Calu3 (cell line): ENCODE data around the gene PIH1D1. TPM values are rescaled to one million over a fixed set of nuclear protein-coding genes. Genes with fewer than 3 reads are reported as not detected.

Experiments used
- BruUV-seq: library from RNA; stranded (reverse); fragments of 400-500 nt; replicated peaks from 2 replicates; lab custom pipeline; 2021; lab: Mats Ljungman, UMichigan
- CTCF ChIA-PET: fragments of 300-600 bp; sonication (Branson Sonifier 250); formaldehyde crosslinking; loops from one replicate; lab custom pipeline; 2022; ENCODE audit warnings: antibody characterized with exemption; lab: Charles Lee
- DNase-seq: peaks from one replicate; pipeline ENCODE4 v3.0.0; 2022
- H3K27ac Mint-ChIP-seq: one replicate; pipeline ENCODE4 v1.8.0; 2022; ENCODE audit warnings: mixed read lengths; ENCODE audit not compliant: unreplicated experiment
- H3K27me3 Mint-ChIP-seq: one replicate; pipeline ENCODE4 v1.8.0; 2022; ENCODE audit warnings: mixed read lengths; ENCODE audit not compliant: unreplicated experiment
- H3K36me3 Mint-ChIP-seq: one replicate; pipeline ENCODE4 v1.8.0; 2022; ENCODE audit warnings: mild to moderate bottlenecking, moderate library complexity, mixed read lengths; ENCODE audit not compliant: insufficient read depth, unreplicated experiment
- H3K4me1 Mint-ChIP-seq: one replicate; pipeline ENCODE4 v1.8.0; 2022; ENCODE audit warnings: mild to moderate bottlenecking, low read depth, mixed read lengths; ENCODE audit not compliant: unreplicated experiment
- H3K4me3 Mint-ChIP-seq: one replicate; pipeline ENCODE4 v1.8.0; 2022; ENCODE audit warnings: mild to moderate bottlenecking, low read depth, moderate library complexity, mixed read lengths; ENCODE audit not compliant: unreplicated experiment
- H3K9me3 Mint-ChIP-seq: one replicate; pipeline ENCODE4 v1.8.0; 2022; ENCODE audit warnings: low read depth, mixed read lengths; ENCODE audit not compliant: unreplicated experiment
- CTCF ChIP-seq: fragments of 200-600 bp; IDR thresholded peaks from one replicate; pipeline ENCODE4 v1.8.0; 2022; ENCODE audit warnings: antibody characterized with exemption; ENCODE audit not compliant: unreplicated experiment
- intact Hi-C: fragments of 100-400 bp; cut with micrococcal nuclease; formaldehyde crosslinking; loops from one replicate; pipeline ENCODE4 v1.10.0; 2022; ENCODE audit not compliant: unreplicated experiment
- total RNA-seq: library from RNA; stranded (reverse); gene quantifications from 2 replicates; pipeline ENCODE4 v1.2.3, GENCODE V29; 2022

PIH1D1 gene
- total RNA-seq, 1 experiment from 2014 or later: 141 TPM

- Mint-ChIP-seq H3K4me1 (peaks cover 20% of the 10 kb centered on the region), H3K27ac (peak within 1 kb of the TSS; percentile 99), H3K27me3 (no peaks in the 10 kb centered on the region), H3K4me3 (peak within 1 kb of the TSS; percentile 96), H3K36me3 (peaks cover 60% of the 10 kb centered on the region), H3K9me3 (no peaks in the 10 kb centered on the region)
- intact Hi-C loops: loop anchor here (5.0 kb wide), 1 partner anchor 189 kb away; the partner anchor contains the start of genes RRAS and SCAF1
- DNase-seq: peak; percentile 99
- TF ChIP-seq CTCF: no peak
- CTCF ChIA-PET: interaction anchor here (0.6 to 1.0 kb wide), 6 partner anchors 11 to 200 kb away, joined by 3 to 6 read pairs (median 4); partner anchors contain the start of genes FLT3LG and RPS11
- BruUV-seq: no TSS peak
These were observed 1.6 kb upstream of the PIH1D1 start, which contains the start of gene ALDH16A1 for GRCh38 chr19:49453013-49453756. TSS of gene ALDH16A1 (plus strand) at chr19:49453225. CDS start at chr19:49453332, 107 bp downstream.

- no peak for DNase-seq
- CTCF ChIA-PET: interaction anchor here (0.6 kb wide), 1 partner anchor 30 kb away, joined by 7 read pairs; no protein-coding TSS in a partner anchor
These were observed 1.2 kb downstream of the PIH1D1 start for GRCh38 chr19:49450405-49450804.

GRCh38 chr19:49448432-49448786 is 3.2 kb downstream of the PIH1D1 start:
- H3K4me1 Mint-ChIP-seq: peaks cover 31% of the 10 kb centered on the region
- H3K27me3 Mint-ChIP-seq: no peaks in the 10 kb centered on the region
- peak overlapping the region; percentile 7 for H3K27ac Mint-ChIP-seq
- DNase-seq: no peak
- no peak overlapping the region for H3K4me3 Mint-ChIP-seq
- CTCF ChIA-PET: no interaction called here
- intact Hi-C loops: no loop called here
- TF ChIP-seq CTCF: no peak
- no peaks in the 10 kb centered on the region for H3K9me3 Mint-ChIP-seq
- BruUV-seq: no TSS peak
- peaks cover 67% of the 10 kb centered on the region for H3K36me3 Mint-ChIP-seq

More at GRCh38 chr19:49450405-49450804, 1.2 kb downstream of the PIH1D1 start:
- no TSS peak for BruUV-seq
- H3K4me1 Mint-ChIP-seq: peaks cover 24% of the 10 kb centered on the region
- intact Hi-C loops: loop anchor here (5.0 kb wide), 1 partner anchor 192 kb away; the partner anchor contains the start of genes RRAS and SCAF1
- H3K36me3 Mint-ChIP-seq: peaks cover 66% of the 10 kb centered on the region
- TF ChIP-seq CTCF: no peak
- no peak overlapping the region for H3K27ac Mint-ChIP-seq
- no peaks in the 10 kb centered on the region for H3K9me3 Mint-ChIP-seq
- H3K4me3 Mint-ChIP-seq: peak overlapping the region; percentile 96
- no peaks in the 10 kb centered on the region for H3K27me3 Mint-ChIP-seq

- Mint-ChIP-seq H3K4me1 (peaks cover 31% of the 10 kb centered on the region), H3K27me3 (peaks cover 4% of the 10 kb centered on the region), H3K9me3 (no peaks in the 10 kb centered on the region), H3K4me3 (no peak overlapping the region), H3K27ac (peak overlapping the region; percentile 7), H3K36me3 (peaks cover 67% of the 10 kb centered on the region)
- TF ChIP-seq CTCF: no peak
- CTCF ChIA-PET: no interaction called here
- BruUV-seq: no TSS peak
- intact Hi-C loops: no loop called here
- DNase-seq: peak; percentile 30
These were observed 3.9 kb downstream of the PIH1D1 start for GRCh38 chr19:49447485-49448431.
